ENCODE measurements around the gene RAB28. TPM values are rescaled to one million over a fixed set of nuclear protein-coding genes. Genes with fewer than 3 reads are reported as not detected.

Gene RAB28
- total and polyA plus RNA-seq, 2 of the 8 experiments (the other 6 are each of a cell fraction or from before 2014, with no cell fraction given) = 16.0 to 18.7 TPM

- no peak for TF ChIP-seq CEBPB (IDR thresholded peaks at IDR 0.05; ENCODE audit: low read depth, low read length)
- no peak for TF ChIP-seq CBX8 (IDR thresholded peaks at IDR 0.05; ENCODE audit: borderline replicate concordance, low read depth, low read length)
- TF ChIP-seq EGR1 (IDR thresholded peaks at IDR 0.05; ENCODE audit: borderline replicate concordance, low read depth, low read length) = no peak
- TF ChIP-seq JUND (IDR thresholded peaks at IDR 0.05; ENCODE audit: low read length) = no peak
- no peak for TF ChIP-seq SRF (IDR thresholded peaks at IDR 0.05; ENCODE audit: low read depth, low read length)
- no peak for TF ChIP-seq KDM1A (IDR thresholded peaks at IDR 0.05; ENCODE audit: borderline replicate concordance, low read length)
- TF ChIP-seq POU5F1 (IDR thresholded peaks at IDR 0.05; ENCODE audit: low read depth, low read length) = no peak
Observed at GRCh38 chr4:13511101-13511500, 27.0 kb upstream of the RAB28 start (continued).

Measured in H1 (cell line).